ENCODE measurements around the gene INSC. TPM values are rescaled to one million over a fixed set of nuclear protein-coding genes. Genes with fewer than 3 reads are reported as not detected.

The INSC gene
- total and polyA plus RNA-seq, 2 experiments from 2014 or later: 0.97 to 1.5 TPM

DNA sequence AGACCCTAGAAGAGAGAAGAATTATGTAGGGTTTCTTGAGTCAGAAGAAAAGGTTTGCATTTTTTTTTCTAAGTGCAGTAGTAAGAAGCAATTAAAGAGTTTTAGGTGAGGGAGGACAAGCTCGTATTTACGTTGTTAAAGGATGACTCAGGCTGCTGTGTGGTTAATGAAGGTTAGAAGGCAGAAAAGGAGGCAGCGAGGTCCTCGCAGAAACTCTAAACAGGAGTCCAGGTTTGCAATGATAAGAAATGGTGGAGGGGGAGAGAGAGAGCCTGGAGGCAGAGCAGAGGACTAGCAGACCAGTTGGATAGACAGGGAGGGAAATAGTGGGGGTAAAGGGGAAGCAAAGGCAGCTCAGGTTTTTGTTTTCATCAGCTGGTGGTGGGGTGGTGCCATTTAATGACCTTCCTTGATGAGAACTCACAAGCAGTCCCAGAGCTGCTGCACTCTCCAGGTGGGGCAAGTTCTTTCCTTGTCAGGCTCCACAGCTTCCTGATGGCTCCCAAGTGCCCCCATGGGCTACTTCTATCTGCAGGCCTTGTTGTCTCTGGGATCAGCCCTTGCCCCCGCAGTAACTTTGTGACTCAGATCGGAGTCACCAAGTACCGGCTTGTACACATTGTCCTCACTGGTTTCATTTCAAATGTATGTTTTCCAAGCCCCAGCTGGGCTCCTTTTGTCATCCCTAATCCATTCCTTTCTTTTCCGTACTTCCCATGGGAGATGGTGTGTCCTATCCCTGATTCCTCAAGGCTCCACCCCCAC, 8.3 kb upstream of the INSC start:
- Mint-ChIP-seq H3K27me3 (ENCODE audit: insufficient read depth, low read depth, poor library complexity) (peaks cover 1% of the 10 kb centered on the region), H3K27ac (no peak overlapping the region)

DNA sequence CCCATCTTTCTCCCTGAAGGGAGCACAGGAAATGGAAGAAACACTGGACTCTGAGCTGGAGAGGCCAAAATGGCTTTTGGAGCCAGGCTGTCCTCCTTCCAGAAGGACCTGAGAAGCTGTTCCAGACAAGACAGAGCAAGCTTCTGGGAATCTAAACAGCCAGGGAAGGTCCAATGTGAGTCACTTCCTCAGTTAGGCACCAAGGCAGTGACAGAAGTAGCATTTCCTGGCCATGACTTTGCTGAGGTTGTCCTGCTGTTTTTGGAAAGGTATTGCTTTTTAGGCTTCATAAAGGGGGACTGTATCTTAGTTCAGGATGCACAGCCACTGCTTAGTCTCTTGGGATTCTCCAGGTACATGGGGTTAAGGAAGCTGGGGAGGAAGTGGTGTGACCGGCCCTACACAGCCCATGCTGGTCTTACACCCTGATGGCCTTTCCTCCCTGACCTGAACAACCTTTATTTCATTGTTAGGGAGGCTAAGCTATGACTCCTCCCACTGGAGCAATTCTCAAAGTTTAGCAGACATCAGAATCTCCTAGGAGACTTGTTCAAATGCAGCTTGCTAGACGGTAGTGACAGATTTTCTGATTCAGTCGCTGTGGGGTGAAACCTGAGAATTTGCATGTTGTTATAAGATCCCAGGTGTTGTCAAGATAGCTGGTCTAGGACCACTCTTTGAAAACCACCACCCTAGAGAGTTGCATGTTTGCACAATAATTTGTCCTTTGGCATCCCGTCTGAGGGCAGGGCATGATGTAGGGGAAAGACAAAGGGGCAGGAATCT, 6.8 kb upstream of the INSC start:
- H3K4me2 ChIP-seq: no peak overlapping the region
- ATAC-seq (no peak), DNase-seq (ENCODE audit: low spot score) (no peak)
- no peaks in the 10 kb centered on the region for H3F3A ChIP-seq (replicated peaks; ENCODE audit: low read depth)
- Mint-ChIP-seq H3K27ac (no peak overlapping the region), H3K27me3 (ENCODE audit: insufficient read depth, low read depth, poor library complexity) (peaks cover 5% of the 10 kb centered on the region), H3K4me1 (peaks cover 4% of the 10 kb centered on the region; the same call in 2 of the 3 replicates), H3K9me3 (no peaks in the 10 kb centered on the region; the same call in 2 of the 3 replicates), H3K36me3 (ENCODE audit: low read depth) (no peaks in the 10 kb centered on the region), H3K4me3 (no peak overlapping the region)
- H3K79me2 ChIP-seq (replicated peaks; ENCODE audit: insufficient read depth): no peaks in the 10 kb centered on the region
- no peak overlapping the region for H3K27ac ChIP-seq (ENCODE audit: low read depth)
- 0 out of 2 replicates have a peak, but pooled peaks cover 3% of the 10 kb centered on the region for H3K27me3 ChIP-seq (ENCODE audit: insufficient read depth)
- 0 out of 2 replicates have a peak, but pooled peaks cover 3% of the 10 kb centered on the region for H3K9me2 ChIP-seq (ENCODE audit: insufficient read depth)
- H3K36me3 ChIP-seq (ENCODE audit: insufficient read depth): no peaks in the 10 kb centered on the region
- no peaks in the 10 kb centered on the region for H3K4me1 ChIP-seq (ENCODE audit: insufficient read depth)
- H3K4me3 ChIP-seq: no peak overlapping the region
- H4K20me1 ChIP-seq (replicated peaks; ENCODE audit: insufficient read depth): no peaks in the 10 kb centered on the region
- H2AFZ ChIP-seq: no peak overlapping the region
- TF ChIP-seq, protein P1, sequence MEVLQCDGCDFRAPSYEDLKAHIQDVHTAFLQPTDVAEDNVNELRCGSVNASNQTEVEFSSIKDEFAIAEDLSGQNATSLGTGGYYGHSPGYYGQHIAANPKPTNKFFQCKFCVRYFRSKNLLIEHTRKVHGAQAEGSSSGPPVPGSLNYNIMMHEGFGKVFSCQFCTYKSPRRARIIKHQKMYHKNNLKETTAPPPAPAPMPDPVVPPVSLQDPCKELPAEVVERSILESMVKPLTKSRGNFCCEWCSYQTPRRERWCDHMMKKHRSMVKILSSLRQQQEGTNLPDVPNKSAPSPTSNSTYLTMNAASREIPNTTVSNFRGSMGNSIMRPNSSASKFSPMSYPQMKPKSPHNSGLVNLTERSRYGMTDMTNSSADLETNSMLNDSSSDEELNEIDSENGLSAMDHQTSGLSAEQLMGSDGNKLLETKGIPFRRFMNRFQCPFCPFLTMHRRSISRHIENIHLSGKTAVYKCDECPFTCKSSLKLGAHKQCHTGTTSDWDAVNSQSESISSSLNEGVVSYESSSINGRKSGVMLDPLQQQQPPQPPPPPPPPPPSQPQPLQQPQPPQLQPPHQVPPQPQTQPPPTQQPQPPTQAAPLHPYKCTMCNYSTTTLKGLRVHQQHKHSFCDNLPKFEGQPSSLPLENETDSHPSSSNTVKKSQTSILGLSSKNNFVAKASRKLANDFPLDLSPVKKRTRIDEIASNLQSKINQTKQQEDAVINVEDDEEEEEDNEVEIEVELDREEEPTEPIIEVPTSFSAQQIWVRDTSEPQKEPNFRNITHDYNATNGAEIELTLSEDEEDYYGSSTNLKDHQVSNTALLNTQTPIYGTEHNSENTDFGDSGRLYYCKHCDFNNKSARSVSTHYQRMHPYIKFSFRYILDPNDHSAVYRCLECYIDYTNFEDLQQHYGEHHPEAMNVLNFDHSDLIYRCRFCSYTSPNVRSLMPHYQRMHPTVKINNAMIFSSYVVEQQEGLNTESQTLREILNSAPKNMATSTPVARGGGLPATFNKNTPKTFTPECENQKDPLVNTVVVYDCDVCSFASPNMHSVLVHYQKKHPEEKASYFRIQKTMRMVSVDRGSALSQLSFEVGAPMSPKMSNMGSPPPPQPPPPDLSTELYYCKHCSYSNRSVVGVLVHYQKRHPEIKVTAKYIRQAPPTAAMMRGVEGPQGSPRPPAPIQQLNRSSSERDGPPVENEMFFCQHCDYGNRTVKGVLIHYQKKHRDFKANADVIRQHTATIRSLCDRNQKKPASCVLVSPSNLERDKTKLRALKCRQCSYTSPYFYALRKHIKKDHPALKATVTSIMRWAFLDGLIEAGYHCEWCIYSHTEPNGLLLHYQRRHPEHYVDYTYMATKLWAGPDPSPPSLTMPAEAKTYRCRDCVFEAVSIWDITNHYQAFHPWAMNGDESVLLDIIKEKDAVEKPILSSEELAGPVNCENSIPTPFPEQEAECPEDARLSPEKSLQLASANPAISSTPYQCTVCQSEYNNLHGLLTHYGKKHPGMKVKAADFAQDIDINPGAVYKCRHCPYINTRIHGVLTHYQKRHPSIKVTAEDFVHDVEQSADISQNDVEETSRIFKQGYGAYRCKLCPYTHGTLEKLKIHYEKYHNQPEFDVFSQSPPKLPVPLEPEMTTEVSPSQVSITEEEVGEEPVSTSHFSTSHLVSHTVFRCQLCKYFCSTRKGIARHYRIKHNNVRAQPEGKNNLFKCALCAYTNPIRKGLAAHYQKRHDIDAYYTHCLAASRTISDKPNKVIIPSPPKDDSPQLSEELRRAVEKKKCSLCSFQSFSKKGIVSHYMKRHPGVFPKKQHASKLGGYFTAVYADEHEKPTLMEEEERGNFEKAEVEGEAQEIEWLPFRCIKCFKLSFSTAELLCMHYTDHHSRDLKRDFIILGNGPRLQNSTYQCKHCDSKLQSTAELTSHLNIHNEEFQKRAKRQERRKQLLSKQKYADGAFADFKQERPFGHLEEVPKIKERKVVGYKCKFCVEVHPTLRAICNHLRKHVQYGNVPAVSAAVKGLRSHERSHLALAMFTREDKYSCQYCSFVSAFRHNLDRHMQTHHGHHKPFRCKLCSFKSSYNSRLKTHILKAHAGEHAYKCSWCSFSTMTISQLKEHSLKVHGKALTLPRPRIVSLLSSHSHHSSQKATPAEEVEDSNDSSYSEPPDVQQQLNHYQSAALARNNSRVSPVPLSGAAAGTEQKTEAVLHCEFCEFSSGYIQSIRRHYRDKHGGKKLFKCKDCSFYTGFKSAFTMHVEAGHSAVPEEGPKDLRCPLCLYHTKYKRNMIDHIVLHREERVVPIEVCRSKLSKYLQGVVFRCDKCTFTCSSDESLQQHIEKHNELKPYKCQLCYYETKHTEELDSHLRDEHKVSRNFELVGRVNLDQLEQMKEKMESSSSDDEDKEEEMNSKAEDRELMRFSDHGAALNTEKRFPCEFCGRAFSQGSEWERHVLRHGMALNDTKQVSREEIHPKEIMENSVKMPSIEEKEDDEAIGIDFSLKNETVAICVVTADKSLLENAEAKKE (CRISPR knock-in tag; IDR thresholded peaks at IDR 0.05): no peak

More for the DNA sequence above, 8.3 kb upstream of the INSC start:
- Histone ChIP-seq H3K27ac (ENCODE audit: low read depth) (no peak overlapping the region), H3K4me3 (no peak overlapping the region), H3K27me3 (ENCODE audit: insufficient read depth) (no peaks in the 10 kb centered on the region), H2AFZ (no peak overlapping the region), H3K4me1 (ENCODE audit: insufficient read depth) (no peaks in the 10 kb centered on the region), H3K36me3 (ENCODE audit: insufficient read depth) (no peaks in the 10 kb centered on the region), H3K4me2 (no peak overlapping the region), H3K79me2 (replicated peaks; ENCODE audit: insufficient read depth) (no peaks in the 10 kb centered on the region), H4K20me1 (replicated peaks; ENCODE audit: insufficient read depth) (no peaks in the 10 kb centered on the region), H3K9me2 (ENCODE audit: insufficient read depth) (0 out of 2 replicates have a peak, but pooled peaks cover 3% of the 10 kb centered on the region), H3F3A (replicated peaks; ENCODE audit: low read depth) (no peaks in the 10 kb centered on the region)
- Mint-ChIP-seq H3K4me3 (no peak overlapping the region), H3K9me3 (no peaks in the 10 kb centered on the region; the same call in 2 of the 3 replicates), H3K36me3 (ENCODE audit: low read depth) (no peaks in the 10 kb centered on the region), H3K4me1 (peaks cover 4% of the 10 kb centered on the region; the same call in 2 of the 3 replicates)
- ATAC-seq (no peak), DNase-seq (ENCODE audit: low spot score) (no peak)
- TF ChIP-seq, protein P2, sequence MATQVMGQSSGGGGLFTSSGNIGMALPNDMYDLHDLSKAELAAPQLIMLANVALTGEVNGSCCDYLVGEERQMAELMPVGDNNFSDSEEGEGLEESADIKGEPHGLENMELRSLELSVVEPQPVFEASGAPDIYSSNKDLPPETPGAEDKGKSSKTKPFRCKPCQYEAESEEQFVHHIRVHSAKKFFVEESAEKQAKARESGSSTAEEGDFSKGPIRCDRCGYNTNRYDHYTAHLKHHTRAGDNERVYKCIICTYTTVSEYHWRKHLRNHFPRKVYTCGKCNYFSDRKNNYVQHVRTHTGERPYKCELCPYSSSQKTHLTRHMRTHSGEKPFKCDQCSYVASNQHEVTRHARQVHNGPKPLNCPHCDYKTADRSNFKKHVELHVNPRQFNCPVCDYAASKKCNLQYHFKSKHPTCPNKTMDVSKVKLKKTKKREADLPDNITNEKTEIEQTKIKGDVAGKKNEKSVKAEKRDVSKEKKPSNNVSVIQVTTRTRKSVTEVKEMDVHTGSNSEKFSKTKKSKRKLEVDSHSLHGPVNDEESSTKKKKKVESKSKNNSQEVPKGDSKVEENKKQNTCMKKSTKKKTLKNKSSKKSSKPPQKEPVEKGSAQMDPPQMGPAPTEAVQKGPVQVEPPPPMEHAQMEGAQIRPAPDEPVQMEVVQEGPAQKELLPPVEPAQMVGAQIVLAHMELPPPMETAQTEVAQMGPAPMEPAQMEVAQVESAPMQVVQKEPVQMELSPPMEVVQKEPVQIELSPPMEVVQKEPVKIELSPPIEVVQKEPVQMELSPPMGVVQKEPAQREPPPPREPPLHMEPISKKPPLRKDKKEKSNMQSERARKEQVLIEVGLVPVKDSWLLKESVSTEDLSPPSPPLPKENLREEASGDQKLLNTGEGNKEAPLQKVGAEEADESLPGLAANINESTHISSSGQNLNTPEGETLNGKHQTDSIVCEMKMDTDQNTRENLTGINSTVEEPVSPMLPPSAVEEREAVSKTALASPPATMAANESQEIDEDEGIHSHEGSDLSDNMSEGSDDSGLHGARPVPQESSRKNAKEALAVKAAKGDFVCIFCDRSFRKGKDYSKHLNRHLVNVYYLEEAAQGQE (IDR thresholded peaks at IDR 0.05; ENCODE audit: unreplicated experiment): no peak

Data from GM23338 (cell line).